Hepatocyte (in vitro differentiated cells): ENCODE measurements around the gene STK40. TPM values are rescaled to one million over a fixed set of nuclear protein-coding genes. Genes with fewer than 3 reads are reported as not detected.

ENCODE experiments used
- DNase-seq: peaks from one replicate; pipeline ENCODE4 v3.0.0-alpha.2; 2016; ENCODE audit warnings: low spot score
- H2AFZ ChIP-seq: fragments of 200-600 bp; sonication (generic); 2 replicates; pipeline ENCODE4 v1.6.0; 2016; ENCODE audit warnings: antibody characterized with exemption, mild to moderate bottlenecking
- H3K27ac ChIP-seq: fragments of 200-600 bp; sonication (generic); 2 replicates; pipeline ENCODE4 v1.5.1; 2016; ENCODE audit warnings: mild to moderate bottlenecking
- H3K27me3 ChIP-seq: fragments of 200-600 bp; sonication (generic); 2 replicates; pipeline ENCODE4 v1.6.1; 2016
- H3K36me3 ChIP-seq: fragments of 200-600 bp; sonication (generic); replicated peaks from 2 replicates; pipeline ENCODE4 v1.5.1; 2016; ENCODE audit warnings: low read depth; ENCODE audit not compliant: insufficient read depth
- H3K4me1 ChIP-seq: fragments of 200-600 bp; sonication (generic); 2 replicates; pipeline ENCODE4 v1.5.1; 2016; ENCODE audit warnings: mild to moderate bottlenecking, moderate library complexity; ENCODE audit not compliant: insufficient read depth
- H3K4me2 ChIP-seq: fragments of 200-600 bp; sonication (generic); 2 replicates; pipeline ENCODE4 v1.6.0; 2016
- H3K4me3 ChIP-seq: fragments of 200-600 bp; sonication (generic); 2 replicates; pipeline ENCODE4 v1.5.1; 2016; ENCODE audit warnings: mild to moderate bottlenecking
- H3K79me2 ChIP-seq: fragments of 200-600 bp; sonication (generic); 2 replicates; pipeline ENCODE4 v1.6.0; 2017; ENCODE audit warnings: mild to moderate bottlenecking
- H3K9me2 ChIP-seq: fragments of 200-600 bp; sonication (generic); replicated peaks from 2 replicates; pipeline ENCODE4 v1.6.0; 2017; ENCODE audit warnings: mild to moderate bottlenecking; ENCODE audit not compliant: insufficient read depth
- H3K9me3 ChIP-seq: fragments of 200-600 bp; sonication (generic); 2 replicates; pipeline ENCODE4 v1.5.1; 2016; ENCODE audit warnings: low read depth, mild to moderate bottlenecking
- H4K20me1 ChIP-seq: fragments of 200-600 bp; sonication (generic); 2 replicates; pipeline ENCODE4 v1.6.0; 2016; ENCODE audit warnings: mild to moderate bottlenecking; ENCODE audit not compliant: insufficient read depth, poor library complexity, severe bottlenecking
- EZH2 ChIP-seq: fragments of 200-600 bp; sonication (generic); IDR thresholded peaks from 2 replicates; pipeline ENCODE4 v1.6.1; 2016; ENCODE audit warnings: antibody characterized with exemption, mild to moderate bottlenecking, borderline replicate concordance
- EZH2phosphoT487 ChIP-seq: fragments of 200-600 bp; sonication (generic); IDR thresholded peaks from one replicate; pipeline ENCODE4 v1.6.1; 2018; ENCODE audit warnings: antibody characterized with exemption, mild to moderate bottlenecking, low read depth, moderate library complexity; ENCODE audit not compliant: unreplicated experiment, severe bottlenecking
- WGBS: methylation state at CpG from one replicate; pipeline ENCODE4 v1.1.6; 2016; ENCODE audit warnings: low lambda C conversion rate; ENCODE audit errors: missing lambda C conversion rate; 5-methylcytosine and 5-hydroxymethylcytosine counted together
- polyA plus RNA-seq: library from polyadenylated mRNA; unstranded; fragments of >200 nt; fragmentation: Nextera tagmentation; extraction: Ambion mirVana; gene quantifications from 2 replicates; pipeline ENCODE4 v1.2.1, GENCODE V29; 2016
- total RNA-seq: library from RNA; depleted of rRNA; stranded (reverse); fragments of >200 nt; gene quantifications from 2 replicates; pipeline ENCODE4 v1.2.3, GENCODE V29; 2014
- TF ChIP-seq, protein P1 (sequence below): fragments of 200-600 bp; sonication (generic); IDR thresholded peaks from 2 replicates; pipeline ENCODE4 v1.5.1; 2016; ENCODE audit warnings: antibody characterized with exemption, mild to moderate bottlenecking; ENCODE audit not compliant: poor library complexity

STK40 gene, protein sequence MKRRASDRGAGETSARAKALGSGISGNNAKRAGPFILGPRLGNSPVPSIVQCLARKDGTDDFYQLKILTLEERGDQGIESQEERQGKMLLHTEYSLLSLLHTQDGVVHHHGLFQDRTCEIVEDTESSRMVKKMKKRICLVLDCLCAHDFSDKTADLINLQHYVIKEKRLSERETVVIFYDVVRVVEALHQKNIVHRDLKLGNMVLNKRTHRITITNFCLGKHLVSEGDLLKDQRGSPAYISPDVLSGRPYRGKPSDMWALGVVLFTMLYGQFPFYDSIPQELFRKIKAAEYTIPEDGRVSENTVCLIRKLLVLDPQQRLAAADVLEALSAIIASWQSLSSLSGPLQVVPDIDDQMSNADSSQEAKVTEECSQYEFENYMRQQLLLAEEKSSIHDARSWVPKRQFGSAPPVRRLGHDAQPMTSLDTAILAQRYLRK
- 28.2 and 30.7 TPM in 2 replicates for total RNA-seq
- 48.4 and 56.3 TPM in 2 replicates for polyA plus RNA-seq

DNA sequence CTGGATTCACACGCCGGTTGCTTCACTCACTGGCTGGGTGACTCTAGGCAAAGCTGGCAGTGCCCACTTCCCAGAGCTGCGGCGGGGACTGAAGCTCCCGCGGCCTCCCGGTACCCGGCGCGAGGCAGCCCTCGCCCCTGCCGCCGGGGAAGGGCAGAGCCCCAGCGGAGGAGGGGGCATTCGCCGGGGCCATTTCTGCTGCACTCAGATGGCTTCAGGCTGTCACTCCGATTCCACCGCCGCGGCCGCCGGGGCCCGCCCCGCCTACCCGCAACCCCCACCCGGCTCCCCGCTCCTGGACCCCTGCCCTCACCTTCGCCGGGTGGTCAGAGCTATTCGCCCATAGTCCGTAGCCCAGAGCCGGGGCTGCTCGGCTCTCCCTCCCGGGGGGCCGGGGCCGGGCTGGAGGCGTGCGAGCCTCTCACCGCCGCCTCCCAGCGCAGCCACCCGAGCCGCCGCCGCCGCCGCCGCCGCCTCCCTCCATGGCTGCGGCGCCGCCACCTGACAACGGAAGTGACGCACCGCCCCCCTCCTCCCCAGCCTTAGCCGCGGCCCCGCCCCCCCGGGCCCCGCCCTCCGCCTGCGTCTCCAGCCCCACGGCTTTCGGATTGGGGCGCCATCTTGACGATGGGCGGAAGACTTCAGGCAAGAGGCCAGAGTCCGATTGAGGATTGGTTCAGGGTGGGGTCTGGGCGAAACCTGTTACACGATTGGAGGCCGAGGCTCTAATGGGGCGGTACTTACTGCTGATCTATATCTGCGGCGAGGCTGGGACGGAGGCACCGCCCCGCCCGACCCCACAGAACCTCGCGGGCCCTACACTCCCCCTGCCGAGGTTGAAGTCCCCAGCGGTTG, at the start of gene STK40:
TSS of gene STK40 (minus strand) at position 515 of the 855 bp plus-strand sequence. CDS start 24,592 bp downstream, outside the sequence.
- WGBS = under 1% methylated on average over 31 of the region's 82 CpGs
- Histone ChIP-seq H2AFZ (peak within 1 kb of the TSS; percentile 31), H3K27ac (peak within 1 kb of the TSS; percentile 97), H3K4me2 (peak within 1 kb of the TSS; percentile 86), H3K4me3 (peak within 1 kb of the TSS; percentile 63), H3K9me2 (no peaks in the 10 kb centered on the region), H3K79me2 (peaks cover 47% of the 10 kb centered on the region), H3K9me3 (no peaks in the 10 kb centered on the region), H3K27me3 (no peaks in the 10 kb centered on the region), H3K36me3 (no peaks in the 10 kb centered on the region), H3K4me1 (peaks cover 15% of the 10 kb centered on the region), H4K20me1 (peaks cover 40% of the 10 kb centered on the region)
- TF ChIP-seq, protein P1, sequence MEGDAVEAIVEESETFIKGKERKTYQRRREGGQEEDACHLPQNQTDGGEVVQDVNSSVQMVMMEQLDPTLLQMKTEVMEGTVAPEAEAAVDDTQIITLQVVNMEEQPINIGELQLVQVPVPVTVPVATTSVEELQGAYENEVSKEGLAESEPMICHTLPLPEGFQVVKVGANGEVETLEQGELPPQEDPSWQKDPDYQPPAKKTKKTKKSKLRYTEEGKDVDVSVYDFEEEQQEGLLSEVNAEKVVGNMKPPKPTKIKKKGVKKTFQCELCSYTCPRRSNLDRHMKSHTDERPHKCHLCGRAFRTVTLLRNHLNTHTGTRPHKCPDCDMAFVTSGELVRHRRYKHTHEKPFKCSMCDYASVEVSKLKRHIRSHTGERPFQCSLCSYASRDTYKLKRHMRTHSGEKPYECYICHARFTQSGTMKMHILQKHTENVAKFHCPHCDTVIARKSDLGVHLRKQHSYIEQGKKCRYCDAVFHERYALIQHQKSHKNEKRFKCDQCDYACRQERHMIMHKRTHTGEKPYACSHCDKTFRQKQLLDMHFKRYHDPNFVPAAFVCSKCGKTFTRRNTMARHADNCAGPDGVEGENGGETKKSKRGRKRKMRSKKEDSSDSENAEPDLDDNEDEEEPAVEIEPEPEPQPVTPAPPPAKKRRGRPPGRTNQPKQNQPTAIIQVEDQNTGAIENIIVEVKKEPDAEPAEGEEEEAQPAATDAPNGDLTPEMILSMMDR = no peak
- TF ChIP-seq EZH2 (no peak), EZH2phosphoT487 (no peak)
- DNase-seq = peak; percentile 99

DNA sequence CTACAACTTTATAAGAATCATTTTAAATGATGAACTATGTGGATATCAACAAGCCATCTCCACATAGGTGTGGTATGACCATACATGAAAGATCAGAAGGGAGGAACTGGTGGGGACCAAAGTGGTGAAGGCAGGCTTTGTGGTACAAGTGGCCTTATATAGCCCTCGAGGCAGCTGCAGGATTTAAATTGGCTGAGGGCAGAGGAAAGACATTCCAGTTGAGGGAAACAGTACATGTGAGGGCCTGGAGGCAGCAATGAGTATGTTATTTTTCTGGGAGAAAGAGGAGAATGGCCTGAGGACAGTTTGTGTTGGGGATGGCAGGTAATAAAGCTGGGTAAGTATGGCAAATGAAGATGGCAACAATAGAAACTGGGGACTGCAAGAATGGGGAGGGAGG, 47.4 kb upstream of the STK40 start:
- no peaks in the 10 kb centered on the region for H3K9me2 ChIP-seq
- 53% methylated on average over 1 of the region's 1 CpG for WGBS
- no peak overlapping the region for H2AFZ ChIP-seq
- H3K4me2 ChIP-seq = no peak overlapping the region
- peak overlapping the region; percentile 56 for H3K27ac ChIP-seq
- H3K36me3 ChIP-seq = no peaks in the 10 kb centered on the region
- no peaks in the 10 kb centered on the region for H3K79me2 ChIP-seq
- no peaks in the 10 kb centered on the region for H3K4me1 ChIP-seq
- DNase-seq = no peak
- TF ChIP-seq EZH2 (no peak), EZH2phosphoT487 (no peak)
- TF ChIP-seq, protein P1 = no peak
- H3K27me3 ChIP-seq = no peaks in the 10 kb centered on the region
- no peak overlapping the region for H3K4me3 ChIP-seq
- H3K9me3 ChIP-seq = no peaks in the 10 kb centered on the region
- H4K20me1 ChIP-seq = no peaks in the 10 kb centered on the region

DNA sequence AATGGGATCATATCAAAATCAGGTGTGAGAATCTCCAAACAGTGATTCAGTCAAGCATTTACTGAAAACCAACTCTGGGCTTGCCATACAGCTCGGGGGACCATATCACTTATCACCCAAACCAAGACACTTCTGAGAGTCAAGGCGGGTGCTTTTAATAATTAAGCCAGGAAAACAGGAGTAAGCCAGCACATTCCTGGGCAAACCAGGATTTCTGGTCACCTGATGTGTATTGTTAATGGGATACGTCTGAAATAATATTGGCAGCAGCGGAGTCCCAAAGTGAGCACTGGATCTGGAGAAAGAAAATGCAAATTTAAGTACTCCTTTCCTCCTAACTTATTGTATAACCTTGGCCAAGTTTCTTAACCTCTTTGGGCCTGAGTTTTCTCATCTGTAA, 46.9 kb upstream of the STK40 start:
- Histone ChIP-seq H3K4me3 (no peak overlapping the region), H3K9me3 (no peaks in the 10 kb centered on the region), H3K4me2 (no peak overlapping the region), H3K4me1 (no peaks in the 10 kb centered on the region), H3K79me2 (no peaks in the 10 kb centered on the region), H4K20me1 (no peaks in the 10 kb centered on the region), H3K27ac (peak overlapping the region; percentile 56), H3K27me3 (no peaks in the 10 kb centered on the region), H3K9me2 (no peaks in the 10 kb centered on the region), H3K36me3 (no peaks in the 10 kb centered on the region), H2AFZ (no peak overlapping the region)
- 70% methylated on average over 4 of the region's 4 CpGs for WGBS
- TF ChIP-seq, protein P1 = no peak
- TF ChIP-seq EZH2 (no peak), EZH2phosphoT487 (no peak)
- no peak for DNase-seq
